ENCODE results near the gene CLASP1.

- TF ChIP-seq CTCF (IDR thresholded peaks at IDR 0.05; ENCODE audit: poor library complexity) (no peak), EZH2 (IDR thresholded peaks at IDR 0.05; ENCODE audit: borderline replicate concordance) (no peak)
Measured at GRCh38 chr2:121351521-121352318, 297.5 kb downstream of the CLASP1 start.

Data from hepatocyte (in vitro differentiated cells).